HEK293 (cell line): Measurements from ENCODE around the gene RNF43.
"Not testable (repeated sequence)": the region's sequence is repeated elsewhere in the genome, so short reads cannot be mapped to it uniquely, and the experiment has no call there.

Source experiments
- CTCF ChIA-PET: fragments of 350-600 bp; formaldehyde crosslinking; extraction: SDS; loops from one replicate; lab custom pipeline; 2021; ENCODE audit warnings: antibody characterized with exemption; lab: Yijun Ruan, JAX
- POLR2A ChIA-PET: fragments of 300-600 bp; formaldehyde crosslinking; extraction: SDS; loops from one replicate; lab custom pipeline; 2020; ENCODE audit warnings: antibody characterized with exemption, inconsistent platforms; lab: Yijun Ruan, JAX
- H3K27ac ChIP-seq: fragments of 200-500 bp; sonication (Bioruptor generic); 2 replicates; pipeline ENCODE4 v1.5.1; 2014; ENCODE audit warnings: low read depth, low read length, control low read depth, inconsistent platforms; ENCODE audit errors: extremely low read depth
- H3K36me3 ChIP-seq, 2 experiments: fragments of 200-500 bp in 1 of 2; sonication (Bioruptor generic) in 1 of 2; 1 replicate in 1 of 2; 2 replicates in 1 of 2; pipeline ENCODE4 v1.5.1; 2014 to 2017; ENCODE audit warnings: inconsistent platforms in 2 of 2, low read length in 2 of 2; ENCODE audit not compliant: control insufficient read depth in 2 of 2, insufficient read depth in 1 of 2
- H3K4me1 ChIP-seq: fragments of 200-500 bp; sonication (Bioruptor generic); 2 replicates; pipeline ENCODE4 v1.5.1; 2014; ENCODE audit warnings: mild to moderate bottlenecking, low read length, inconsistent platforms; ENCODE audit not compliant: control insufficient read depth, insufficient read depth
- H3K4me3 ChIP-seq: 2 replicates; pipeline ENCODE4 v1.5.1; 2011; ENCODE audit warnings: low read depth, mild to moderate bottlenecking, control low read depth, low read length, moderate library complexity
- H3K9me3 ChIP-seq: fragments of 200-500 bp; sonication (Bioruptor generic); 2 replicates; pipeline ENCODE4 v1.5.1; 2014; ENCODE audit warnings: low read depth, low read length, inconsistent platforms; ENCODE audit not compliant: control insufficient read depth, insufficient read depth
- EGR2 ChIP-seq: fragments of 450-650 bp; formaldehyde crosslinking; IDR thresholded peaks from 2 replicates; pipeline ENCODE4 v1.5.1; 2016; ENCODE audit warnings: low read depth, missing biosample characterization, missing genetic modification characterization
- GLI2 ChIP-seq: fragments of 450-650 bp; formaldehyde crosslinking; IDR thresholded peaks from 2 replicates; pipeline ENCODE4; 2017; ENCODE audit warnings: missing biosample characterization, missing genetic modification characterization, low read depth, borderline replicate concordance
- GLI4 ChIP-seq: fragments of 450-650 bp; formaldehyde crosslinking; IDR thresholded peaks from 2 replicates; pipeline ENCODE4 v1.5.1; 2016; ENCODE audit warnings: missing biosample characterization, missing genetic modification characterization
- GLIS2 ChIP-seq: fragments of 450-650 bp; formaldehyde crosslinking; IDR thresholded peaks from 2 replicates; pipeline ENCODE4 v1.5.1; 2016; ENCODE audit warnings: missing biosample characterization, missing genetic modification characterization
- IKZF3 ChIP-seq: fragments of 450-650 bp; IDR thresholded peaks from 2 replicates; pipeline ENCODE4 v1.5.0; 2018; ENCODE audit warnings: missing biosample characterization, mild to moderate bottlenecking, missing genetic modification characterization, moderate library complexity
- KLF8 ChIP-seq: fragments of 450-650 bp; formaldehyde crosslinking; IDR thresholded peaks from 2 replicates; pipeline ENCODE4 v1.5.1; 2016; ENCODE audit warnings: missing biosample characterization, missing genetic modification characterization
- KLF9 ChIP-seq: fragments of 450-650 bp; formaldehyde crosslinking; IDR thresholded peaks from 2 replicates; pipeline ENCODE4 v1.5.1; 2016; ENCODE audit warnings: missing biosample characterization, missing genetic modification characterization, low read depth
- OSR2 ChIP-seq: fragments of 450-650 bp; formaldehyde crosslinking; IDR thresholded peaks from 2 replicates; pipeline ENCODE4 v1.5.1; 2016; ENCODE audit warnings: missing biosample characterization, missing genetic modification characterization
- SALL2 ChIP-seq: fragments of 450-650 bp; formaldehyde crosslinking; IDR thresholded peaks from 2 replicates; pipeline ENCODE4 v1.5.0; 2017; ENCODE audit warnings: missing biosample characterization, mild to moderate bottlenecking, missing genetic modification characterization, borderline replicate concordance
- SP7 ChIP-seq: fragments of 450-650 bp; formaldehyde crosslinking; IDR thresholded peaks from 2 replicates; pipeline ENCODE4 v1.5.1; 2016; ENCODE audit warnings: missing biosample characterization, missing genetic modification characterization
- WT1 ChIP-seq: fragments of 450-650 bp; formaldehyde crosslinking; IDR thresholded peaks from 2 replicates; pipeline ENCODE4 v1.5.1; 2016; ENCODE audit warnings: missing biosample characterization, missing genetic modification characterization
- YY1 ChIP-seq: fragments of 450-650 bp; formaldehyde crosslinking; IDR thresholded peaks from 2 replicates; pipeline ENCODE4 v1.5.1; 2018; ENCODE audit warnings: missing biosample characterization, missing genetic modification characterization
- ZBTB7A ChIP-seq: fragments of 450-650 bp; formaldehyde crosslinking; IDR thresholded peaks from 2 replicates; pipeline ENCODE4 v1.5.1; 2016; ENCODE audit warnings: low read depth, missing biosample characterization, missing genetic modification characterization
- ZNF157 ChIP-seq: fragments of 450-650 bp; formaldehyde crosslinking; IDR thresholded peaks from 2 replicates; pipeline ENCODE4 v1.5.1; 2016; ENCODE audit warnings: missing biosample characterization, missing genetic modification characterization
- ZNF324 ChIP-seq: fragments of 450-650 bp; formaldehyde crosslinking; IDR thresholded peaks from 2 replicates; pipeline ENCODE4 v1.5.1; 2016; ENCODE audit warnings: missing biosample characterization, missing genetic modification characterization
- ZNF426 ChIP-seq: fragments of 450-650 bp; formaldehyde crosslinking; IDR thresholded peaks from 2 replicates; pipeline ENCODE4 v1.5.1; 2017; ENCODE audit warnings: missing biosample characterization, missing genetic modification characterization, mild to moderate bottlenecking, inconsistent platforms, moderate library complexity
- ZNF501 ChIP-seq: fragments of 450-650 bp; formaldehyde crosslinking; IDR thresholded peaks from 2 replicates; pipeline ENCODE4 v1.5.1; 2016; ENCODE audit warnings: missing biosample characterization, missing genetic modification characterization
- ZNF571 ChIP-seq: fragments of 450-650 bp; formaldehyde crosslinking; IDR thresholded peaks from 2 replicates; pipeline ENCODE4 v1.5.0; 2017; ENCODE audit warnings: missing biosample characterization, missing genetic modification characterization
- ZNF670 ChIP-seq: fragments of 450-650 bp; formaldehyde crosslinking; IDR thresholded peaks from 2 replicates; pipeline ENCODE4 v1.5.1; 2016; ENCODE audit warnings: missing biosample characterization, missing genetic modification characterization, low read depth
- ZNF677 ChIP-seq: fragments of 450-650 bp; IDR thresholded peaks from 2 replicates; pipeline ENCODE4 v1.5.0; 2018; ENCODE audit warnings: missing biosample characterization, mild to moderate bottlenecking, missing genetic modification characterization, moderate library complexity
- ZNF76 ChIP-seq: fragments of 450-650 bp; formaldehyde crosslinking; IDR thresholded peaks from 2 replicates; pipeline ENCODE4; 2016; ENCODE audit warnings: low read depth, missing biosample characterization, missing genetic modification characterization, borderline replicate concordance
- ZNF792 ChIP-seq: fragments of 450-650 bp; formaldehyde crosslinking; IDR thresholded peaks from 2 replicates; pipeline ENCODE4 v1.5.1; 2016; ENCODE audit warnings: missing biosample characterization, missing genetic modification characterization
- ZNF830 ChIP-seq: fragments of 450-650 bp; IDR thresholded peaks from 2 replicates; pipeline ENCODE4 v1.5.0; 2018; ENCODE audit warnings: missing biosample characterization, missing genetic modification characterization, low read depth, mild to moderate bottlenecking, moderate library complexity
- ZNF843 ChIP-seq: fragments of 450-650 bp; formaldehyde crosslinking; IDR thresholded peaks from 2 replicates; pipeline ENCODE4 v1.5.1; 2016; ENCODE audit warnings: missing biosample characterization, missing genetic modification characterization
- TF ChIP-seq, protein P1 (sequence below): fragments of 450-650 bp; formaldehyde crosslinking; conservative IDR thresholded peaks from 2 replicates; pipeline ENCODE4 v1.5.1; 2016; ENCODE audit warnings: low read depth, missing biosample characterization, missing genetic modification characterization
- TF ChIP-seq, protein P2 (sequence below): fragments of 450-650 bp; formaldehyde crosslinking; IDR thresholded peaks from 2 replicates; pipeline ENCODE4 v1.5.1; 2016; ENCODE audit warnings: missing biosample characterization, missing genetic modification characterization
- TF ChIP-seq, protein P3 (sequence below): fragments of 450-650 bp; formaldehyde crosslinking; IDR thresholded peaks from 2 replicates; pipeline ENCODE4 v1.5.1; 2016; ENCODE audit warnings: missing biosample characterization, missing genetic modification characterization

RNF43 gene

DNA sequence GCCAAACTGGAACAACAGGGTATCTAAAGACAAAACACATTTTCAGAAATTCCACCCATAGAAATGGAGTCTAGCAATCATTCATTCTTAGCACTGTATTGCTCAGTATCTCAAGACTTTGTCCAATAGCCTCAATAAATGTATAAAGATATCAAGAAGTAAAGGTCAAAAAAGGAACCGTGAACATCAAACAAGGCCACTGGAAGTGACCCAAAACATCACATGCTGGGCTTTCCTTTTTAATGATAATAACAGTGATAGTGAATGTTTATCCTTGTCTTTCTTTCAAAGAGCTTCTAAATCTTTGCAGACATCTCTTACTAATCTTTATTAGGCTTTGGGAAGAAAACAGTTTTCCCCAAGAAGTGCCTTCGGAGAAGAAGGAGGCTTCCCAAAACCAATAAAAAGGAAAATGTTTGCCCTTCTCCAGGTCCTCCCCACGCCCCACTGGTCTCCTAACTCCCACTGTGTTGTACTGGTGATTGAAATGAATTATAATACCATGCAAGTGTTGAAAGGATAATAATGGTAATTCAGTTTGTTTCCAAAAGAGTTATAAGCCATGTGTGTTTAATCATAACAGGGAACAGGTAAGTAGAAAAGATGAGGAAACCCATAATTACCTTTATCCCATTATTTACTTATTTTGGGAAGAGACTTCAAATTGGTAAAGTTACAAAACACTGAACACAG lies 18.6 kb downstream of the RNF43 start (continued):
- TF ChIP-seq, protein P1, sequence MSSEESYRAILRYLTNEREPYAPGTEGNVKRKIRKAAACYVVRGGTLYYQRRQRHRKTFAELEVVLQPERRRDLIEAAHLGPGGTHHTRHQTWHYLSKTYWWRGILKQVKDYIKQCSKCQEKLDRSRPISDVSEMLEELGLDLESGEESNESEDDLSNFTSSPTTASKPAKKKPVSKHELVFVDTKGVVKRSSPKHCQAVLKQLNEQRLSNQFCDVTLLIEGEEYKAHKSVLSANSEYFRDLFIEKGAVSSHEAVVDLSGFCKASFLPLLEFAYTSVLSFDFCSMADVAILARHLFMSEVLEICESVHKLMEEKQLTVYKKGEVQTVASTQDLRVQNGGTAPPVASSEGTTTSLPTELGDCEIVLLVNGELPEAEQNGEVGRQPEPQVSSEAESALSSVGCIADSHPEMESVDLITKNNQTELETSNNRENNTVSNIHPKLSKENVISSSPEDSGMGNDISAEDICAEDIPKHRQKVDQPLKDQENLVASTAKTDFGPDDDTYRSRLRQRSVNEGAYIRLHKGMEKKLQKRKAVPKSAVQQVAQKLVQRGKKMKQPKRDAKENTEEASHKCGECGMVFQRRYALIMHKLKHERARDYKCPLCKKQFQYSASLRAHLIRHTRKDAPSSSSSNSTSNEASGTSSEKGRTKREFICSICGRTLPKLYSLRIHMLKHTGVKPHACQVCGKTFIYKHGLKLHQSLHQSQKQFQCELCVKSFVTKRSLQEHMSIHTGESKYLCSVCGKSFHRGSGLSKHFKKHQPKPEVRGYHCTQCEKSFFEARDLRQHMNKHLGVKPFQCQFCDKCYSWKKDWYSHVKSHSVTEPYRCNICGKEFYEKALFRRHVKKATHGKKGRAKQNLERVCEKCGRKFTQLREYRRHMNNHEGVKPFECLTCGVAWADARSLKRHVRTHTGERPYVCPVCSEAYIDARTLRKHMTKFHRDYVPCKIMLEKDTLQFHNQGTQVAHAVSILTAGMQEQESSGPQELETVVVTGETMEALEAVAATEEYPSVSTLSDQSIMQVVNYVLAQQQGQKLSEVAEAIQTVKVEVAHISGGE (tag by site-specific recombination), result no peak
- no peak for TF ChIP-seq SALL2
- no peak for TF ChIP-seq ZNF571 (tag by site-specific recombination)
- no peak for TF ChIP-seq ZNF157 (tag by site-specific recombination)
- TF ChIP-seq EGR2, result peak; percentile 66
- TF ChIP-seq ZNF830 (tag by site-specific recombination), result no peak
- 0 out of 2 replicates have a peak, but pooled peaks have one; percentile 45 for TF ChIP-seq ZNF843 (tag by site-specific recombination)
- TF ChIP-seq ZNF76 (tag by site-specific recombination), result no peak
- no peak for TF ChIP-seq YY1 (tag by site-specific recombination)
- TF ChIP-seq ZNF501 (tag by site-specific recombination), result no peak
- TF ChIP-seq IKZF3 (tag by site-specific recombination), result peak; percentile 37; the same call in 1 of the 2 replicates
- TF ChIP-seq, protein P2, sequence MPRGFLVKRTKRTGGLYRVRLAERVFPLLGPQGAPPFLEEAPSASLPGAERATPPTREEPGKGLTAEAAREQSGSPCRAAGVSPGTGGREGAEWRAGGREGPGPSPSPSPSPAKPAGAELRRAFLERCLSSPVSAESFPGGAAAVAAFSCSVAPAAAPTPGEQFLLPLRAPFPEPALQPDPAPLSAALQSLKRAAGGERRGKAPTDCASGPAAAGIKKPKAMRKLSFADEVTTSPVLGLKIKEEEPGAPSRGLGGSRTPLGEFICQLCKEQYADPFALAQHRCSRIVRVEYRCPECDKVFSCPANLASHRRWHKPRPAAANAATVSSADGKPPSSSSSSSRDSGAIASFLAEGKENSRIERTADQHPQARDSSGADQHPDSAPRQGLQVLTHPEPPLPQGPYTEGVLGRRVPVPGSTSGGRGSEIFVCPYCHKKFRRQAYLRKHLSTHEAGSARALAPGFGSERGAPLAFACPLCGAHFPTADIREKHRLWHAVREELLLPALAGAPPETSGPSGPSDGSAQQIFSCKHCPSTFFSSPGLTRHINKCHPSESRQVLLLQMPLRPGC (tag by site-specific recombination), result no peak
- peak; percentile 64; the same call in 1 of the 2 replicates for TF ChIP-seq OSR2 (tag by site-specific recombination)
- TF ChIP-seq SP7 (tag by site-specific recombination), result peak; percentile 98
- peak; percentile 55; the same call in 1 of the 2 replicates for TF ChIP-seq WT1 (tag by site-specific recombination)
- no peak for TF ChIP-seq KLF8 (tag by site-specific recombination)
- TF ChIP-seq KLF9 (tag by site-specific recombination), result no peak
- no peak for TF ChIP-seq GLI2 (tag by site-specific recombination)
- no peak for TF ChIP-seq ZNF677 (tag by site-specific recombination)
- TF ChIP-seq ZNF324, result no peak
- TF ChIP-seq ZNF670 (tag by site-specific recombination), result no peak
- TF ChIP-seq GLIS2 (tag by site-specific recombination), result no peak
- no peak for TF ChIP-seq GLI4 (tag by site-specific recombination)
- peak; percentile 3; the same call in 1 of the 2 replicates for TF ChIP-seq ZNF426
- no peak for TF ChIP-seq ZBTB7A
- TF ChIP-seq, protein P3, sequence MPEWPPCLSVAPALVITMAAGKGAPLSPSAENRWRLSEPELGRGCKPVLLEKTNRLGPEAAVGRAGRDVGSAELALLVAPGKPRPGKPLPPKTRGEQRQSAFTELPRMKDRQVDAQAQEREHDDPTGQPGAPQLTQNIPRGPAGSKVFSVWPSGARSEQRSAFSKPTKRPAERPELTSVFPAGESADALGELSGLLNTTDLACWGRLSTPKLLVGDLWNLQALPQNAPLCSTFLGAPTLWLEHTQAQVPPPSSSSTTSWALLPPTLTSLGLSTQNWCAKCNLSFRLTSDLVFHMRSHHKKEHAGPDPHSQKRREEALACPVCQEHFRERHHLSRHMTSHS (tag by site-specific recombination), result no peak
- no peak for TF ChIP-seq ZNF792 (tag by site-specific recombination)

DNA sequence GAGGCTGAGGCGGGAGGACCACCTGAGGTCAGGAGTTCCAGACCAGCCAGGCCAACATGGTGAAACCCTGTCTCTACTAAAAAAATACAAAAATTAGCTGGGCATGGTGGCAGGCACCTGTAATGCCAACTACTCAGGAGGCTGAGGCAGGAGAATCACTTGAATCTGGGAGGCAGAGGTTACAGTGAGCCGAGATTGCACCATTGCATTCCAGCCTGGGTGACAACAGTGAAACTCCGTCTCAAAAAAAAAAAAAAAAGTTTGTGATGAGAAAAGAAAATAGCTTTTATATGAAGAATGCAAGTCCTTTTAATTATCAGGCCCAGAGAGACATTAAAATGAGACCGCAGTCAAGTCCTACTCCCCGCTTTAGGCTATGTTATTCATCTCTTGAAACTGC lies 19.9 kb downstream of the RNF43 start:
- POLR2A ChIA-PET, H3K4me3 ChIP-seq, H3K9me3 ChIP-seq, H3K27ac ChIP-seq, H3K36me3 ChIP-seq: not testable (repeated sequence)
- H3K4me1 ChIP-seq, result peaks cover 23% of the 10 kb centered on the region
- CTCF ChIA-PET, result interaction anchor here (0.7 to 1.1 kb wide), 3 partner anchors 16 to 314 kb away, joined by 3 to 4 read pairs (median 3); partner anchors contain the start of gene RNF43
